Neutrophil (primary cell): ENCODE results near the gene RTP1.
"Not testable (repeated sequence)": the region's sequence is repeated elsewhere in the genome, so short reads cannot be mapped to it uniquely, and the experiment has no call there.

Experiments
- H3K27ac ChIP-seq: fragments of 200-600 bp; sonication (generic); 2 replicates; pipeline ENCODE4 v1.5.1; 2016; ENCODE audit warnings: mild to moderate bottlenecking, moderate library complexity
- H3K27me3 ChIP-seq: fragments of 200-600 bp; sonication (generic); 2 replicates; pipeline ENCODE4 v1.6.0; 2016; ENCODE audit warnings: mild to moderate bottlenecking
- H3K36me3 ChIP-seq: fragments of 200-600 bp; sonication (generic); 2 replicates; pipeline ENCODE4 v1.5.1; 2017
- H3K4me1 ChIP-seq, 2 experiments: fragments of 200-600 bp in 1 of 2; sonication (generic) in 1 of 2; 1 replicate in 1 of 2; 2 replicates in 1 of 2; pipeline versions ENCODE4 v1.5.1 to v1.6.1; 2013 to 2016; ENCODE audit warnings: low read depth in 1 of 2, low read length in 1 of 2, mild to moderate bottlenecking in 1 of 2, moderate library complexity in 1 of 2; ENCODE audit not compliant: control insufficient read depth in 1 of 2, insufficient read depth in 1 of 2
- H3K4me3 ChIP-seq, 2 experiments: fragments of 200-600 bp in 1 of 2; sonication (generic) in 1 of 2; 1 replicate in 1 of 2; 2 replicates in 1 of 2; pipeline ENCODE4 v1.5.1; 2013 to 2016; ENCODE audit warnings: low read depth in 1 of 2, low read length in 1 of 2, mild to moderate bottlenecking in 1 of 2, moderate library complexity in 1 of 2
- H3K9me3 ChIP-seq: fragments of 200-600 bp; sonication (generic); 2 replicates; pipeline ENCODE4 v1.5.1; 2016
- TF ChIP-seq, protein P1 (sequence below): fragments of 200-600 bp; sonication (generic); IDR thresholded peaks from 2 replicates; pipeline ENCODE4 v1.5.1; 2016; ENCODE audit warnings: antibody characterized with exemption

RTP1 gene

DNA sequence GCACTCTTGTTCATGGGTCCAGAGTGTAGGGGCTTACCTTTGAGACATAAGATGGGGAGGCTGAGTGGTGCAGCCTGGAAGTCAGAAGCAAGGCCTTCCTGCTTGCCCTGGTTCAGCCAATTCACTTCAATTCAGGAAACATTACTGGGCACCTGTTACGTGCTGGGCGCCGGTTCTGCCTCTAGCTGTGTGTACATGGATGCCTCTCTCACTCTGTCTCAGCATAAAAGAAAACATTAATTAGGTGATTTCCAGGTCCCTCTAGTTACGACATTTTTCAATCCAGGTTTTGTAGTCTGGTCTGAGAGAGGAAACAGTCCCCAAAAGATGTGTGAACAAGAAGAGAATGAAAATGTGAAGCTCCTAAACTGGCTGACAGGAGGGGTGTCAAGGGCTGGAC is 1.2 kb downstream of the RTP1 start:
- Histone ChIP-seq H3K4me1 (no peaks in the 10 kb centered on the region), H3K9me3 (no peaks in the 10 kb centered on the region), H3K36me3 (no peaks in the 10 kb centered on the region), H3K4me3 (no peak overlapping the region), H3K27ac (no peak overlapping the region), H3K27me3 (no peaks in the 10 kb centered on the region)
- TF ChIP-seq, protein P1, sequence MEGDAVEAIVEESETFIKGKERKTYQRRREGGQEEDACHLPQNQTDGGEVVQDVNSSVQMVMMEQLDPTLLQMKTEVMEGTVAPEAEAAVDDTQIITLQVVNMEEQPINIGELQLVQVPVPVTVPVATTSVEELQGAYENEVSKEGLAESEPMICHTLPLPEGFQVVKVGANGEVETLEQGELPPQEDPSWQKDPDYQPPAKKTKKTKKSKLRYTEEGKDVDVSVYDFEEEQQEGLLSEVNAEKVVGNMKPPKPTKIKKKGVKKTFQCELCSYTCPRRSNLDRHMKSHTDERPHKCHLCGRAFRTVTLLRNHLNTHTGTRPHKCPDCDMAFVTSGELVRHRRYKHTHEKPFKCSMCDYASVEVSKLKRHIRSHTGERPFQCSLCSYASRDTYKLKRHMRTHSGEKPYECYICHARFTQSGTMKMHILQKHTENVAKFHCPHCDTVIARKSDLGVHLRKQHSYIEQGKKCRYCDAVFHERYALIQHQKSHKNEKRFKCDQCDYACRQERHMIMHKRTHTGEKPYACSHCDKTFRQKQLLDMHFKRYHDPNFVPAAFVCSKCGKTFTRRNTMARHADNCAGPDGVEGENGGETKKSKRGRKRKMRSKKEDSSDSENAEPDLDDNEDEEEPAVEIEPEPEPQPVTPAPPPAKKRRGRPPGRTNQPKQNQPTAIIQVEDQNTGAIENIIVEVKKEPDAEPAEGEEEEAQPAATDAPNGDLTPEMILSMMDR, result no peak

DNA sequence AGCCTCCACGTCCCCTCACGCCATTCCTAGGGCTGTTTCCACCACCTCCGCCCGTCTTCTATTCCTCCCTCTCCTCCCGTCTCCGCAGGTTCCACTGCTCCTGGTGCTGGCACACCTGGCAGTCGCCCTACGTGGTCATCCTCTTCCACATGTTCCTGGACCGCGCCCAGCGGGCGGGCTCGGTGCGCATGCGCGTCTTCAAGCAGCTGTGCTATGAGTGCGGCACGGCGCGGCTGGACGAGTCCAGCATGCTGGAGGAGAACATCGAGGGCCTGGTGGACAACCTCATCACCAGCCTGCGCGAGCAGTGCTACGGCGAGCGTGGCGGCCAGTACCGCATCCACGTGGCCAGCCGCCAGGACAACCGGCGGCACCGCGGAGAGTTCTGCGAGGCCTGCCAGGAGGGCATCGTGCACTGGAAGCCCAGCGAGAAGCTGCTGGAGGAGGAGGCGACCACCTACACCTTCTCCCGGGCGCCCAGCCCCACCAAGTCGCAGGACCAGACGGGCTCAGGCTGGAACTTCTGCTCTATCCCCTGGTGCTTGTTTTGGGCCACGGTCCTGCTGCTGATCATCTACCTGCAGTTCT is 2.3 kb downstream of the RTP1 start:
- H3K36me3 ChIP-seq, H3K27me3 ChIP-seq, H3K27ac ChIP-seq, H3K4me1 ChIP-seq, H3K4me3 ChIP-seq, H3K9me3 ChIP-seq: not testable (repeated sequence)

DNA sequence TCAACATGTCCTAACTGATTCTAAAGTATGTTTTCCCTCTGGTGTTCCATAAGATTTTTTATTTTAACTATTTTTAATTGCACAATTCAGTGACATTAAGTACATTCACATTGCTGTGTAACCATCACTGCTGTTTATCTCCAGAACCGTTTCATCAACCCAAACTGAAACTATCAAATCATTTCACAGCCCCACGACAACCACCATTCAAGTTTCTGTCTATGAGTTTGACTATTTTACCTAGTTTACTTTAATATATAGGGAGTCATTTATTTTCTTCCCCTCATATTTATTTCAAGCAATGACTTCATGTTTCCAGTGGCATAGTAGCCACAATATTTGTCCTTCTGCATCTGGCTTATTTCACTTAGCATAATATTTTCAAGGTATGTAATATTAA is 8.4 kb downstream of the RTP1 start:
- Histone ChIP-seq H3K4me3 (no peak overlapping the region), H3K27me3 (no peaks in the 10 kb centered on the region), H3K9me3 (no peaks in the 10 kb centered on the region), H3K27ac (no peak overlapping the region), H3K4me1 (no peaks in the 10 kb centered on the region), H3K36me3 (no peaks in the 10 kb centered on the region)
- TF ChIP-seq, protein P1, result no peak

DNA sequence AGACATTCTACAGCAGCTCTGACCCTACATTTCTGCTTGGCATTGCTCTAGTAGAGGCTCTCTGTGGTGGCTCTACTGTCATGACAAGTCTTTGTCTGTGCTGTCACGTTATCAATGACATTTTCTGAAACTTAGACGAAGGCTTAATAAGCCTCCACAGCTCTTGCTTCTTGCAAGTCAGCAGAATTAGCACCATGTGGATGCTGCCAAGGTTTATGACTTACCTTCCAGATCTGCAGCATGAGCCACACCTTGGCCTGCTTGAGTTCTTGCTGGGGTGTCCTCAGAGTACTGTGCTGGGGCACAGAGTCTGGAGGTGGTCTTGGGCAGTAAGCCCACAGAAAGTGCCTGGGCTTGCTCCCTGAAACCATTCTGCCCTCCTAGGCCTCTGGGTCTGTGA is 9.8 kb downstream of the RTP1 start:
- H3K27ac ChIP-seq, result no peak overlapping the region
- H3K27me3 ChIP-seq, result no peaks in the 10 kb centered on the region
- no peaks in the 10 kb centered on the region for H3K36me3 ChIP-seq
- H3K9me3 ChIP-seq, result no peaks in the 10 kb centered on the region
- H3K4me3 ChIP-seq, result no peak overlapping the region
- H3K4me1 ChIP-seq, result no peaks in the 10 kb centered on the region
- TF ChIP-seq, protein P1, result no peak

DNA sequence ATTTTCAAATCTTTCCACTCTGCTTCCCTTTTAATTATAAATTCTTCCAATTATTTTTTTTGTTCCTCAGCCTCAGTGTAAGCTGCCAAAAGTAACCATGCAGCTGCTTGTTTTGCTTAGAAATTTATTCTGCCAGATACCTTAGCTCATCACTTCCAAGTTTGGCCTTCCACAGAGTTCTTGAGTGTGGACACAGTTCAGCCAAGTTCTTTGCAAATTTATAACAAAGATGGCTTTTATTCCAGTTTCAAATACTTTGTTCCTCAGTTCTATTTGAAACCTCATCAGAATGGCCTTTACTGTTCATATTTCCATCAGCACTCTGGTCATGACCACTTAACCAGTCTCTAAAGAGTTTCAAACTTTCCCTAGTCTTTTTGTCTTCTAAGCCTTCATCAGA is 10.3 kb downstream of the RTP1 start:
- no peaks in the 10 kb centered on the region for H3K27me3 ChIP-seq
- TF ChIP-seq, protein P1, result no peak
- H3K4me1 ChIP-seq, result no peaks in the 10 kb centered on the region
- no peaks in the 10 kb centered on the region for H3K9me3 ChIP-seq
- H3K36me3 ChIP-seq, result no peaks in the 10 kb centered on the region
- no peak overlapping the region for H3K27ac ChIP-seq
- no peak overlapping the region for H3K4me3 ChIP-seq

DNA sequence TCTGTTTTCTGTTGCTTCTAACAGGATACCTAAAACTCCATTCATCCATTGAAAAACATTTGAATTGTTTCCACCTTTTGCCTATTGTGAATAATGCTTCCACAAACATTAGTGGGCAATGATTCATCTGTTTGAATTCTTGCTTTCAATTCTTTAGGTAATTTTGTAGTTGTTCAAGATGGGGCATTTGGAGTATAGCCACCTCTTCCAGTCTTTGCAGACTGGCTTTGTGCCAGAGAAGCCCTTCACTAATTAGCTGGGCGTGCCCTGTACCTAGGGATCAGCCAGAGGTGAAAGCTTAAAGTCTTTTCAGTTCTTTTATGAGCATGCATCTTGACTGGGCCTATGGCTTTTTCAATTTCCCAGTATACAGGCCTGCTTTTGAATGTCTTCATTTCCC is 10.9 kb downstream of the RTP1 start:
- TF ChIP-seq, protein P1, result no peak
- Histone ChIP-seq H3K9me3 (no peaks in the 10 kb centered on the region), H3K4me1 (no peaks in the 10 kb centered on the region), H3K36me3 (no peaks in the 10 kb centered on the region), H3K27me3 (no peaks in the 10 kb centered on the region), H3K4me3 (no peak overlapping the region), H3K27ac (no peak overlapping the region)
